IPS-15b (cell line): ENCODE measurements around the gene HTR3A.

Experiments
- H3K27me3 ChIP-seq: one replicate; pipeline ENCODE4 v1.6.1; 2013; ENCODE audit warnings: low read length; ENCODE audit not compliant: control insufficient read depth, insufficient read depth
- H3K36me3 ChIP-seq: one replicate; pipeline ENCODE4 v1.6.1; 2013; ENCODE audit warnings: low read length; ENCODE audit not compliant: control insufficient read depth, insufficient read depth
- H3K4me1 ChIP-seq: one replicate; pipeline ENCODE4 v1.6.1; 2013; ENCODE audit warnings: mild to moderate bottlenecking, low read length; ENCODE audit not compliant: control insufficient read depth, insufficient read depth
- H3K4me3 ChIP-seq: one replicate; pipeline ENCODE4 v1.5.1; 2013; ENCODE audit warnings: low read depth, low read length
- H3K9ac ChIP-seq: one replicate; pipeline ENCODE4 v1.6.1; 2013; ENCODE audit warnings: low read depth, mild to moderate bottlenecking, low read length
- H3K9me3 ChIP-seq: one replicate; pipeline ENCODE4 v1.6.1; 2013; ENCODE audit warnings: mild to moderate bottlenecking, low read length; ENCODE audit not compliant: control insufficient read depth, insufficient read depth

HTR3A gene

DNA sequence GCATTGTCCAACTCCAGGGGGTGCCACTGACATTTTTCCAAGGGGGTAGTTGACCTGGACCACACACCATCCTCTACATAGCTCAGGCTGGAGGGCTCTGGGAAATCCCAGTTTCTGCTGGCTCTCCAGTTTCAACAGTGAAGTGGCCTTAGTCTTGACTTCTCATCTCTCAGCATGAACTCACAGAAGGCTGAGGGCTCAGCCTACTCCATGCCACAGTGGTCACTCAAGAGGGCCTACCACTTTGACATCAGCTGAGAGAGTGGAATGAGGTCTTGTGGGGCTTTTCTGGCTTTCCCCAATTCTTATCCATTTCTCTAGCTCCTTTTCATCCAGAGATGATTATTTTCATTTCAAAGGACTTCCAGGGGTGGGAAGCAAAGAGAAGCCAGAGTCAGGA lies 7.4 kb downstream of the HTR3A start:
- H3K9me3 ChIP-seq = no peaks in the 10 kb centered on the region
- H3K27me3 ChIP-seq = no peaks in the 10 kb centered on the region
- H3K9ac ChIP-seq = no peak overlapping the region
- no peaks in the 10 kb centered on the region for H3K4me1 ChIP-seq
- peaks cover 4% of the 10 kb centered on the region for H3K36me3 ChIP-seq
- H3K4me3 ChIP-seq = no peak overlapping the region

DNA sequence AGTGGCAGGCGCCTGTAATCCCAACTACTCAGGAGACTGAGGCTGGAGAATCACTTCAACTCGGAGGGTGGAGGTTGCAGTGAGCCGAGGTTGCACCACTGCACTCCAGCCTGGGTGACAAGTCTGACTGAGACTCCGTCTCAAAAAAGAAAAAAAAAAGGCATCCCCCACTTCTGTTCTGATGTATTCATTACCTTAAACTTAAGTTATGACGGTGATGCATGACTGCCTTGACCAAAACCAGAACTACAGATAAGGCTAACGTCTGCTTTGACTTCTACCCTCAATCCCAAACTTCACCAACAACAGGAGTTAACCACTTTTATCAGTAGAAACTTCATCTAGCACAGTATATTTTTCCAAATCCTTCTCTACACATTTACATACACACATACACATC lies 9.9 kb downstream of the HTR3A start:
- Histone ChIP-seq H3K27me3 (no peaks in the 10 kb centered on the region), H3K9me3 (no peaks in the 10 kb centered on the region), H3K4me1 (no peaks in the 10 kb centered on the region), H3K36me3 (peaks cover 4% of the 10 kb centered on the region), H3K9ac (no peak overlapping the region), H3K4me3 (no peak overlapping the region)

DNA sequence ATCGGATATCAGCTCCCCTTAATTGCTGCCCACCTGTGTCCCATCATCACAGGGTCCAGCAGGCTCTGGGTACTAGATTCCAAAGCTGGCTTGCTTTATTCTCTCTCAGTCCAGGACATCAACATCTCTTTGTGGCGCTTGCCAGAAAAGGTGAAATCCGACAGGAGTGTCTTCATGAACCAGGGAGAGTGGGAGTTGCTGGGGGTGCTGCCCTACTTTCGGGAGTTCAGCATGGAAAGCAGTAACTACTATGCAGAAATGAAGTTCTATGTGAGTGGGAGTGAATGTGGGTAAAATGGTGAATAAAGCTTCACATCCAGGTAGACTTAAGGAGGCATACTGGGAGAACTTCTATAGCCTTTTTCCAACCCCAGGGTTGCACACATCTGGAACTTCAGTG lies 11.0 kb downstream of the HTR3A start:
- Histone ChIP-seq H3K9ac (no peak overlapping the region), H3K27me3 (no peaks in the 10 kb centered on the region), H3K4me1 (no peaks in the 10 kb centered on the region), H3K4me3 (no peak overlapping the region), H3K9me3 (no peaks in the 10 kb centered on the region), H3K36me3 (peaks cover 4% of the 10 kb centered on the region)

DNA sequence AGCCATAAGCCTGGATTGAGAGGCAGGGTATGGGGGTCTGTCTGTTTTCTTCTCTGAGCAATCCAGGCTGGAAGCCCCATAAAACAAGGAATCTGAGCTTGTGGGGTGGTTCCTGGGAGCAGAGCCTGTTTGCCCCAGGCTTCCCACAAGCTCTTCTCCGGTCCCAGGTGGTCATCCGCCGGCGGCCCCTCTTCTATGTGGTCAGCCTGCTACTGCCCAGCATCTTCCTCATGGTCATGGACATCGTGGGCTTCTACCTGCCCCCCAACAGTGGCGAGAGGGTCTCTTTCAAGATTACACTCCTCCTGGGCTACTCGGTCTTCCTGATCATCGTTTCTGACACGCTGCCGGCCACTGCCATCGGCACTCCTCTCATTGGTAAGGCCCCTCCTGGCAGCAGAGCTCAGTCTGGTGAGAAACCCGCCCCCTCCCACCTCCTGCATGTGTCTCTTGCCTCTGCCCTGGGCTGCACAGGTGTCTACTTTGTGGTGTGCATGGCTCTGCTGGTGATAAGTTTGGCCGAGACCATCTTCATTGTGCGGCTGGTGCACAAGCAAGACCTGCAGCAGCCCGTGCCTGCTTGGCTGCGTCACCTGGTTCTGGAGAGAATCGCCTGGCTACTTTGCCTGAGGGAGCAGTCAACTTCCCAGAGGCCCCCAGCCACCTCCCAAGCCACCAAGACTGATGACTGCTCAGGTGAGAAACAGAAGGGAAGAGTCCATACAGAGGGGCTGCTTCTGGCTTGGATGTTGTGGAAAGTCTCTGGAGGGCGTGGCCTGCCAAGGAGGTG lies 11.6 kb downstream of the HTR3A start:
- Histone ChIP-seq H3K4me3 (no peak overlapping the region), H3K9me3 (no peaks in the 10 kb centered on the region), H3K36me3 (peaks cover 4% of the 10 kb centered on the region), H3K9ac (no peak overlapping the region), H3K27me3 (no peaks in the 10 kb centered on the region), H3K4me1 (no peaks in the 10 kb centered on the region)

- no peak overlapping the region for H3K9ac ChIP-seq
- peaks cover 6% of the 10 kb centered on the region for H3K4me1 ChIP-seq
- H3K9me3 ChIP-seq = no peaks in the 10 kb centered on the region
- peaks cover 4% of the 10 kb centered on the region for H3K36me3 ChIP-seq
- no peaks in the 10 kb centered on the region for H3K27me3 ChIP-seq
- no peak overlapping the region for H3K4me3 ChIP-seq
These were observed 14.5 kb downstream of the HTR3A start for GRCh38 chr11:113989381-113989780.

DNA sequence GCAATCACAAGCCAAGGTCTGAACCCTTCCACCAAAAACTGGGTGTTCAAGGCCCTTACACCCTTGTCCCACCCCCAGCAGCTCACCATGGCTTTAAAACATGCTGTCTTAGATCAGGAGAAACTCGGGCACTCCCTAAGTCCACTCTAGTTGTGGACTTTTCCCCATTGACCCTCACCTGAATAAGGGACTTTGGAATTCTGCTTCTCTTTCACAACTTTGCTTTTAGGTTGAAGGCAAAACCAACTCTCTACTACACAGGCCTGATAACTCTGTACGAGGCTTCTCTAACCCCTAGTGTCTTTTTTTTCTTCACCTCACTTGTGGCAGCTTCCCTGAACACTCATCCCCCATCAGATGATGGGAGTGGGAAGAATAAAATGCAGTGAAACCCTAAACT lies 15.0 kb downstream of the HTR3A start:
- peaks cover 6% of the 10 kb centered on the region for H3K4me1 ChIP-seq
- no peak overlapping the region for H3K4me3 ChIP-seq
- H3K9ac ChIP-seq = no peak overlapping the region
- H3K36me3 ChIP-seq = peaks cover 4% of the 10 kb centered on the region
- H3K9me3 ChIP-seq = no peaks in the 10 kb centered on the region
- H3K27me3 ChIP-seq = no peaks in the 10 kb centered on the region

DNA sequence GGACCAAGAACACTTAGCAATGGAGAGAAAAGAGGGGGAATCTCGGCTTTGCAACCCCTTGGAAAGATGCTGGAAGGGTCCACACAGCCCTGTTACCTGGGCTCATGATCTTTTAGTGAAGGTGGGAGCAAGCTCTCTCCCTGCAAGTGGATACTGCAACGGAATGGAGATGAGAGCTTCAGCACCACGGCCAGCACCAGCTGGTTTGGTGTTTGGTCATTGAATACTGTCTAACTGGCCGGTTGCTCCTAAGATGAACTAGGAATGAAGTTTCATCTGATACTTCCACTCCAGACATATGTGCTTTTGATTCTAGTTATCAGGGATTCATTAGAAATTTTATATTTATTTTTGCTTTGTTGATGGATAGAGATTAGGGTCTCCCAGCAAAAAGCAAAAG lies 16.3 kb downstream of the HTR3A start:
- Histone ChIP-seq H3K27me3 (no peaks in the 10 kb centered on the region), H3K36me3 (peaks cover 4% of the 10 kb centered on the region), H3K9me3 (no peaks in the 10 kb centered on the region), H3K4me3 (no peak overlapping the region), H3K9ac (no peak overlapping the region), H3K4me1 (peaks cover 6% of the 10 kb centered on the region)

DNA sequence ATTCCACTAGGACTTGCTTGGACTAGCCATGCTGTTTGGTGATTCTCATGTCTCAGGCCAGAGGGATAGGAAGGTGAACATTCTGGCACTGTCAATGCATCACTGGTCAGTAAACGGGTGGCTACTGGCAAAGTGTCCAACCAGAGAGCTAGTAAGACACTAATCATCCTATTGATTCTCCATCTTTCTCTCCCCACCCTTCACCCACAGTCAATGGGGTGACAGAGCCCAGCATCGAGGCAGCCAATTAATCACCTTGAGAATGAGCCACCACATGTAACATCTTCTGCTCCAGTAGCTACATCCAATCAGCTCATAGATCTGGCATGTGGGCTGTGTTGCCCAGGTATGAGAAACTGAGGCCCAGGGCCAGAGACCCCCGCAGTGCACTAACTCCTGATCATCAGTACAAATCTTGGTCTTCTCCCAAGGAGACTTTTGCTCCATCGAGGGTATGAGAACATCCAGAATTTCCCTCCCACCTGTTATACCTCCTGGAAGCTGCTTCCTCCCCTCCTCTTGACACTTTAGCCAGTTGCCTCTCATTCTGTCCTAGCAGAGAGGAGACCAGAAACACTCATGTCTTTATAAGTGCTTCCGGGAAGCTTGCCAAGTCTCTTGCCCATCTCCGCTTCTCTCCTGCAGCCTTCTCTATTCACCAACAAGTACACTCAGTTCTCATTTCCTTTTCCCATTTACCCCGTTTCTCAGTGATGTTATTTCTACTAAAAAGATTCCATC lies 17.0 kb downstream of the HTR3A start:
- no peak overlapping the region for H3K4me3 ChIP-seq
- no peak overlapping the region for H3K9ac ChIP-seq
- H3K27me3 ChIP-seq = no peaks in the 10 kb centered on the region
- peaks cover 2% of the 10 kb centered on the region for H3K36me3 ChIP-seq
- H3K9me3 ChIP-seq = no peaks in the 10 kb centered on the region
- peaks cover 6% of the 10 kb centered on the region for H3K4me1 ChIP-seq

DNA sequence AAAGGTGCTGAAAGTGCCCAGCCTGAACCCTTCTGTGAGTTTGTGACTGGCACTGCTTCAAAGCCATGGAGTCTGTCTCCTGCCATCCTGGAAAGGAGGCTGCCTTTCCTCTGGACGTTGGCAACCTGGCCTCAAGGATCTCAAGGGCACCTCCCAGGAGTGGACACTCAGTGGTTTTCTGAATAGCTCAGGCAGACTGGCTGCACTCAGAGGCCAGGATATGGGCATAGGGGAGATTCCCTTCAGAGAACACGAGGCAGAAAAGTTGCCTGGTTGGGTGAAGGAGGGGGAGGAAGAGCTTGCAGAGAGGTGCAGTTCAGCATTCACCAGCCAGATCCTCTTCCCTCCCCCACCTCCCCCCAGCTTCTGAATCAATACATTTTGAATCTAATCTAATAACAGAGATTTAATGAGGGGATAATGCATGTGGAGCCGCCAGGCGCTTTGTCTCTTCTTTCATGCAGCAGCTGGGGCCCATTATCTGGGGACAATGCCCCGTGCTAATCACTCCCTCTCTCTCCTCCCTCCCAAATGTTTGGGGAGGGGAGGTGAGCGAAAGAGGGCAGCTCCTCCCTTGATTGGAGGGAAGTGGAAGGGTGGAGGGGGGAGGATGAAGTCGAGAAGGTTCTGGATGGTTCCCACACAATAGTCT lies 17.7 kb downstream of the HTR3A start:
- Histone ChIP-seq H3K9ac (no peak overlapping the region), H3K4me3 (no peak overlapping the region), H3K27me3 (no peaks in the 10 kb centered on the region), H3K4me1 (peaks cover 6% of the 10 kb centered on the region), H3K36me3 (no peaks in the 10 kb centered on the region), H3K9me3 (no peaks in the 10 kb centered on the region)

- peaks cover 6% of the 10 kb centered on the region for H3K4me1 ChIP-seq
- H3K9ac ChIP-seq = no peak overlapping the region
- no peaks in the 10 kb centered on the region for H3K27me3 ChIP-seq
- H3K4me3 ChIP-seq = no peak overlapping the region
- H3K9me3 ChIP-seq = no peaks in the 10 kb centered on the region
- H3K36me3 ChIP-seq = no peaks in the 10 kb centered on the region
These were observed 19.4 kb downstream of the HTR3A start for GRCh38 chr11:113994077-113994954.

- H3K27me3 ChIP-seq = no peaks in the 10 kb centered on the region
- no peak overlapping the region for H3K9ac ChIP-seq
- no peaks in the 10 kb centered on the region for H3K9me3 ChIP-seq
- H3K4me3 ChIP-seq = no peak overlapping the region
- H3K36me3 ChIP-seq = no peaks in the 10 kb centered on the region
- H3K4me1 ChIP-seq = peaks cover 4% of the 10 kb centered on the region
These were observed 22.6 kb downstream of the HTR3A start for GRCh38 chr11:113997473-113997872.
